ENCODE measurements around the gene SNAI3. TPM values are rescaled to one million over a fixed set of nuclear protein-coding genes. Genes with fewer than 3 reads are reported as not detected.

The SNAI3 gene
- total and polyA plus RNA-seq, 2 experiments from 2014 or later: 10.3 to 19.4 TPM

DNA sequence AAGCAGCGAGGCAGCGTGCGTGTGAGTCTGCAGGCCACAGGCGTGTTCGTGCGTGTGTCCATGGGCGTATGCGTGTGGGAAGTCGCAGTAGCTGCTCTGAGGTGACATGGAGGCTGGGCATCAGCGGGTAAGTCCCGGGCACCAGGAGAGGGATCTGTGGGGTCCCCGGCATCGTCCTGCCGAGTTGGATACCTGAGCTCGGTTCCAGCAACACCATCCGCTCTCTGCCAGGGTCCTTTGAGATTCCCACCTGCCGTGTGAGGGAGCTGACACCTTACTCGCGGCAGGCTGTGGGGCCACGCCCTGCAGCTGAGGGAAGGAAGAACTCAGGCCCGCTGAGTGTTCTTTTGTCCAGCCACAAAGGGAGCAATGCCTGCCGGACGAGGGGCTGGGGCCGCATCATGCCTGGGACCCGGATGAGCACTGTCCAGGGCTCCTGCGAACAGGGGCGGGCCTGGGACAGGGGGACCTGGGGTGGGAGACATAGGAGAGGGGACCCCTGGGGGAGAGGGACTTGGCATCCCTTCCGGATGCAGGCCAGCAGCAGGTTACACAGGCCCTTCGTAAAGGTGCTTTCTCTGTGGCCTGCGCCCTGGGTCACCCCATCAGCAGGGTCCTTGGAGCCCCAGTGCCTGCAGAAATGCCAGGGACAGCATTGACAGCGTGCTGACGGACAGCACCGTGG is 5.0 kb upstream of the SNAI3 start:
- H3K4me1 Mint-ChIP-seq: peaks cover 9% of the 10 kb centered on the region
- Histone ChIP-seq H2AFZ (no peak overlapping the region), H3K79me2 (replicated peaks; ENCODE audit: insufficient read depth) (no peaks in the 10 kb centered on the region), H3K4me3 (no peak overlapping the region), H3K9me2 (ENCODE audit: insufficient read depth) (no peaks in the 10 kb centered on the region), H3K27me3 (ENCODE audit: insufficient read depth) (peaks cover 10% of the 10 kb centered on the region), H3K4me2 (no peak overlapping the region), H4K20me1 (replicated peaks; ENCODE audit: insufficient read depth) (no peaks in the 10 kb centered on the region), H3F3A (replicated peaks; ENCODE audit: low read depth) (0 out of 2 replicates have a peak, but pooled peaks cover 6% of the 10 kb centered on the region), H3K36me3 (ENCODE audit: insufficient read depth) (no peaks in the 10 kb centered on the region), H3K4me1 (ENCODE audit: insufficient read depth) (no peaks in the 10 kb centered on the region), H3K27ac (ENCODE audit: low read depth) (no peak overlapping the region)
- no peaks in the 10 kb centered on the region for H3K36me3 Mint-ChIP-seq (ENCODE audit: low read depth)
- H3K27me3 Mint-ChIP-seq (ENCODE audit: insufficient read depth, low read depth, poor library complexity): peaks cover 23% of the 10 kb centered on the region
- DNase-seq (ENCODE audit: low spot score) (no peak), ATAC-seq (no peak)
- H3K4me3 Mint-ChIP-seq: no peak overlapping the region
- H3K27ac Mint-ChIP-seq: no peak overlapping the region; the same call in 1 of the 2 replicates
- H3K9me3 Mint-ChIP-seq: no peaks in the 10 kb centered on the region
- TF ChIP-seq STAT1 (IDR thresholded peaks at IDR 0.05; ENCODE audit: unreplicated experiment) (no peak), JUNB (IDR thresholded peaks at IDR 0.05; ENCODE audit: unreplicated experiment) (no peak), NANOG (IDR thresholded peaks at IDR 0.05; ENCODE audit: borderline replicate concordance) (no peak), ZNF114 (CRISPR knock-in tag; IDR thresholded peaks at IDR 0.05) (no peak), ZNF331 (CRISPR knock-in tag; IDR thresholded peaks at IDR 0.05; ENCODE audit: low read depth) (no peak), EZH2phosphoT487 (IDR thresholded peaks at IDR 0.05; ENCODE audit: unreplicated experiment) (no peak), EZH2 (IDR thresholded peaks at IDR 0.05; ENCODE audit: low read depth, unreplicated experiment) (no peak), CREB1 (CRISPR knock-in tag; IDR thresholded peaks at IDR 0.05; ENCODE audit: low read depth) (no peak), POLR2AphosphoS5 (IDR thresholded peaks at IDR 0.05; ENCODE audit: low read depth) (no peak)
- TF ChIP-seq, protein P1, sequence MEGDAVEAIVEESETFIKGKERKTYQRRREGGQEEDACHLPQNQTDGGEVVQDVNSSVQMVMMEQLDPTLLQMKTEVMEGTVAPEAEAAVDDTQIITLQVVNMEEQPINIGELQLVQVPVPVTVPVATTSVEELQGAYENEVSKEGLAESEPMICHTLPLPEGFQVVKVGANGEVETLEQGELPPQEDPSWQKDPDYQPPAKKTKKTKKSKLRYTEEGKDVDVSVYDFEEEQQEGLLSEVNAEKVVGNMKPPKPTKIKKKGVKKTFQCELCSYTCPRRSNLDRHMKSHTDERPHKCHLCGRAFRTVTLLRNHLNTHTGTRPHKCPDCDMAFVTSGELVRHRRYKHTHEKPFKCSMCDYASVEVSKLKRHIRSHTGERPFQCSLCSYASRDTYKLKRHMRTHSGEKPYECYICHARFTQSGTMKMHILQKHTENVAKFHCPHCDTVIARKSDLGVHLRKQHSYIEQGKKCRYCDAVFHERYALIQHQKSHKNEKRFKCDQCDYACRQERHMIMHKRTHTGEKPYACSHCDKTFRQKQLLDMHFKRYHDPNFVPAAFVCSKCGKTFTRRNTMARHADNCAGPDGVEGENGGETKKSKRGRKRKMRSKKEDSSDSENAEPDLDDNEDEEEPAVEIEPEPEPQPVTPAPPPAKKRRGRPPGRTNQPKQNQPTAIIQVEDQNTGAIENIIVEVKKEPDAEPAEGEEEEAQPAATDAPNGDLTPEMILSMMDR (conservative IDR thresholded peaks at IDR 0.05; ENCODE audit: low read depth in 2 of 2): no peak
- TF ChIP-seq, protein P2, sequence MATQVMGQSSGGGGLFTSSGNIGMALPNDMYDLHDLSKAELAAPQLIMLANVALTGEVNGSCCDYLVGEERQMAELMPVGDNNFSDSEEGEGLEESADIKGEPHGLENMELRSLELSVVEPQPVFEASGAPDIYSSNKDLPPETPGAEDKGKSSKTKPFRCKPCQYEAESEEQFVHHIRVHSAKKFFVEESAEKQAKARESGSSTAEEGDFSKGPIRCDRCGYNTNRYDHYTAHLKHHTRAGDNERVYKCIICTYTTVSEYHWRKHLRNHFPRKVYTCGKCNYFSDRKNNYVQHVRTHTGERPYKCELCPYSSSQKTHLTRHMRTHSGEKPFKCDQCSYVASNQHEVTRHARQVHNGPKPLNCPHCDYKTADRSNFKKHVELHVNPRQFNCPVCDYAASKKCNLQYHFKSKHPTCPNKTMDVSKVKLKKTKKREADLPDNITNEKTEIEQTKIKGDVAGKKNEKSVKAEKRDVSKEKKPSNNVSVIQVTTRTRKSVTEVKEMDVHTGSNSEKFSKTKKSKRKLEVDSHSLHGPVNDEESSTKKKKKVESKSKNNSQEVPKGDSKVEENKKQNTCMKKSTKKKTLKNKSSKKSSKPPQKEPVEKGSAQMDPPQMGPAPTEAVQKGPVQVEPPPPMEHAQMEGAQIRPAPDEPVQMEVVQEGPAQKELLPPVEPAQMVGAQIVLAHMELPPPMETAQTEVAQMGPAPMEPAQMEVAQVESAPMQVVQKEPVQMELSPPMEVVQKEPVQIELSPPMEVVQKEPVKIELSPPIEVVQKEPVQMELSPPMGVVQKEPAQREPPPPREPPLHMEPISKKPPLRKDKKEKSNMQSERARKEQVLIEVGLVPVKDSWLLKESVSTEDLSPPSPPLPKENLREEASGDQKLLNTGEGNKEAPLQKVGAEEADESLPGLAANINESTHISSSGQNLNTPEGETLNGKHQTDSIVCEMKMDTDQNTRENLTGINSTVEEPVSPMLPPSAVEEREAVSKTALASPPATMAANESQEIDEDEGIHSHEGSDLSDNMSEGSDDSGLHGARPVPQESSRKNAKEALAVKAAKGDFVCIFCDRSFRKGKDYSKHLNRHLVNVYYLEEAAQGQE (IDR thresholded peaks at IDR 0.05; ENCODE audit: unreplicated experiment): no peak
- TF ChIP-seq, protein P3, sequence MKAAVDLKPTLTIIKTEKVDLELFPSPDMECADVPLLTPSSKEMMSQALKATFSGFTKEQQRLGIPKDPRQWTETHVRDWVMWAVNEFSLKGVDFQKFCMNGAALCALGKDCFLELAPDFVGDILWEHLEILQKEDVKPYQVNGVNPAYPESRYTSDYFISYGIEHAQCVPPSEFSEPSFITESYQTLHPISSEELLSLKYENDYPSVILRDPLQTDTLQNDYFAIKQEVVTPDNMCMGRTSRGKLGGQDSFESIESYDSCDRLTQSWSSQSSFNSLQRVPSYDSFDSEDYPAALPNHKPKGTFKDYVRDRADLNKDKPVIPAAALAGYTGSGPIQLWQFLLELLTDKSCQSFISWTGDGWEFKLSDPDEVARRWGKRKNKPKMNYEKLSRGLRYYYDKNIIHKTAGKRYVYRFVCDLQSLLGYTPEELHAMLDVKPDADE (IDR thresholded peaks at IDR 0.05): no peak
- TF ChIP-seq, protein P4, sequence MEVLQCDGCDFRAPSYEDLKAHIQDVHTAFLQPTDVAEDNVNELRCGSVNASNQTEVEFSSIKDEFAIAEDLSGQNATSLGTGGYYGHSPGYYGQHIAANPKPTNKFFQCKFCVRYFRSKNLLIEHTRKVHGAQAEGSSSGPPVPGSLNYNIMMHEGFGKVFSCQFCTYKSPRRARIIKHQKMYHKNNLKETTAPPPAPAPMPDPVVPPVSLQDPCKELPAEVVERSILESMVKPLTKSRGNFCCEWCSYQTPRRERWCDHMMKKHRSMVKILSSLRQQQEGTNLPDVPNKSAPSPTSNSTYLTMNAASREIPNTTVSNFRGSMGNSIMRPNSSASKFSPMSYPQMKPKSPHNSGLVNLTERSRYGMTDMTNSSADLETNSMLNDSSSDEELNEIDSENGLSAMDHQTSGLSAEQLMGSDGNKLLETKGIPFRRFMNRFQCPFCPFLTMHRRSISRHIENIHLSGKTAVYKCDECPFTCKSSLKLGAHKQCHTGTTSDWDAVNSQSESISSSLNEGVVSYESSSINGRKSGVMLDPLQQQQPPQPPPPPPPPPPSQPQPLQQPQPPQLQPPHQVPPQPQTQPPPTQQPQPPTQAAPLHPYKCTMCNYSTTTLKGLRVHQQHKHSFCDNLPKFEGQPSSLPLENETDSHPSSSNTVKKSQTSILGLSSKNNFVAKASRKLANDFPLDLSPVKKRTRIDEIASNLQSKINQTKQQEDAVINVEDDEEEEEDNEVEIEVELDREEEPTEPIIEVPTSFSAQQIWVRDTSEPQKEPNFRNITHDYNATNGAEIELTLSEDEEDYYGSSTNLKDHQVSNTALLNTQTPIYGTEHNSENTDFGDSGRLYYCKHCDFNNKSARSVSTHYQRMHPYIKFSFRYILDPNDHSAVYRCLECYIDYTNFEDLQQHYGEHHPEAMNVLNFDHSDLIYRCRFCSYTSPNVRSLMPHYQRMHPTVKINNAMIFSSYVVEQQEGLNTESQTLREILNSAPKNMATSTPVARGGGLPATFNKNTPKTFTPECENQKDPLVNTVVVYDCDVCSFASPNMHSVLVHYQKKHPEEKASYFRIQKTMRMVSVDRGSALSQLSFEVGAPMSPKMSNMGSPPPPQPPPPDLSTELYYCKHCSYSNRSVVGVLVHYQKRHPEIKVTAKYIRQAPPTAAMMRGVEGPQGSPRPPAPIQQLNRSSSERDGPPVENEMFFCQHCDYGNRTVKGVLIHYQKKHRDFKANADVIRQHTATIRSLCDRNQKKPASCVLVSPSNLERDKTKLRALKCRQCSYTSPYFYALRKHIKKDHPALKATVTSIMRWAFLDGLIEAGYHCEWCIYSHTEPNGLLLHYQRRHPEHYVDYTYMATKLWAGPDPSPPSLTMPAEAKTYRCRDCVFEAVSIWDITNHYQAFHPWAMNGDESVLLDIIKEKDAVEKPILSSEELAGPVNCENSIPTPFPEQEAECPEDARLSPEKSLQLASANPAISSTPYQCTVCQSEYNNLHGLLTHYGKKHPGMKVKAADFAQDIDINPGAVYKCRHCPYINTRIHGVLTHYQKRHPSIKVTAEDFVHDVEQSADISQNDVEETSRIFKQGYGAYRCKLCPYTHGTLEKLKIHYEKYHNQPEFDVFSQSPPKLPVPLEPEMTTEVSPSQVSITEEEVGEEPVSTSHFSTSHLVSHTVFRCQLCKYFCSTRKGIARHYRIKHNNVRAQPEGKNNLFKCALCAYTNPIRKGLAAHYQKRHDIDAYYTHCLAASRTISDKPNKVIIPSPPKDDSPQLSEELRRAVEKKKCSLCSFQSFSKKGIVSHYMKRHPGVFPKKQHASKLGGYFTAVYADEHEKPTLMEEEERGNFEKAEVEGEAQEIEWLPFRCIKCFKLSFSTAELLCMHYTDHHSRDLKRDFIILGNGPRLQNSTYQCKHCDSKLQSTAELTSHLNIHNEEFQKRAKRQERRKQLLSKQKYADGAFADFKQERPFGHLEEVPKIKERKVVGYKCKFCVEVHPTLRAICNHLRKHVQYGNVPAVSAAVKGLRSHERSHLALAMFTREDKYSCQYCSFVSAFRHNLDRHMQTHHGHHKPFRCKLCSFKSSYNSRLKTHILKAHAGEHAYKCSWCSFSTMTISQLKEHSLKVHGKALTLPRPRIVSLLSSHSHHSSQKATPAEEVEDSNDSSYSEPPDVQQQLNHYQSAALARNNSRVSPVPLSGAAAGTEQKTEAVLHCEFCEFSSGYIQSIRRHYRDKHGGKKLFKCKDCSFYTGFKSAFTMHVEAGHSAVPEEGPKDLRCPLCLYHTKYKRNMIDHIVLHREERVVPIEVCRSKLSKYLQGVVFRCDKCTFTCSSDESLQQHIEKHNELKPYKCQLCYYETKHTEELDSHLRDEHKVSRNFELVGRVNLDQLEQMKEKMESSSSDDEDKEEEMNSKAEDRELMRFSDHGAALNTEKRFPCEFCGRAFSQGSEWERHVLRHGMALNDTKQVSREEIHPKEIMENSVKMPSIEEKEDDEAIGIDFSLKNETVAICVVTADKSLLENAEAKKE (CRISPR knock-in tag; IDR thresholded peaks at IDR 0.05): no peak

Data from GM23338 (cell line).